Right renal pelvis (tissue), 4 donors: Measurements from ENCODE around the gene TMEM196. TPM values are rescaled to one million over a fixed set of nuclear protein-coding genes. Genes with fewer than 3 reads are reported as not detected.
"Not testable (repeated sequence)": the region's sequence is repeated elsewhere in the genome, so short reads cannot be mapped to it uniquely, and the experiment has no call there.

Experiments used
- DNase-seq, 4 donors: peaks; one replicate each; pipeline ENCODE4 v3.0.0-alpha.2; 2013; ENCODE audit warnings: low read depth in 4 of 4, low spot score in 3 of 4, missing footprints in 1 of 4
- polyA plus RNA-seq, 4 donors: library from polyadenylated mRNA; unstranded; fragments of 120-200 nt; gene quantifications; one replicate each; pipeline ENCODE4 v1.2.1, GENCODE V29; 2013; ENCODE audit not compliant: insufficient read length in 4 of 4

The TMEM196 gene
- polyA plus RNA-seq, 4 donors: 0.03 TPM; not detected in 3

- DNase-seq: peak; percentile 96 to 98 (median 97)
These were observed 64.8 kb downstream of the TMEM196 start, which contains the start of gene POLR1F for GRCh38 chr7:19708397-19709248. Gene POLR1F, minus strand, starts transcription at chr7:19709037. Its CDS starts 21 bp downstream, at chr7:19709016.

GRCh38 chr7:19707240-19707639 is 66.2 kb downstream of the TMEM196 start:
- DNase-seq: no peak

- DNase-seq: no peak
These were observed 67.8 kb downstream of the TMEM196 start for GRCh38 chr7:19705663-19706062.

- no peak for DNase-seq
These were observed 71.9 kb downstream of the TMEM196 start for GRCh38 chr7:19701471-19701870.

- no peak for DNase-seq
These were observed 72.5 kb downstream of the TMEM196 start for GRCh38 chr7:19700936-19701335.

- no peak for DNase-seq
These were observed 75.1 kb downstream of the TMEM196 start for GRCh38 chr7:19698331-19698730.

- DNase-seq: no peak
These were observed 76.5 kb downstream of the TMEM196 start for GRCh38 chr7:19696926-19697325.

- no peak for DNase-seq
These were observed 81.1 kb downstream of the TMEM196 start for GRCh38 chr7:19692111-19692828.

- DNase-seq: no peak
These were observed 82.7 kb downstream of the TMEM196 start for GRCh38 chr7:19690736-19691135.

- DNase-seq: not testable (repeated sequence)
These were observed 84.3 kb downstream of the TMEM196 start for GRCh38 chr7:19689130-19689529.

GRCh38 chr7:19681596-19681995 is 91.8 kb downstream of the TMEM196 start:
- DNase-seq: no peak

- DNase-seq: no peak
These were observed 96.2 kb downstream of the TMEM196 start for GRCh38 chr7:19677180-19677579.

GRCh38 chr7:19675816-19676215 is 97.6 kb downstream of the TMEM196 start:
- DNase-seq: no peak

- no peak for DNase-seq
These were observed 99.0 kb downstream of the TMEM196 start for GRCh38 chr7:19674266-19674960.

GRCh38 chr7:19670806-19671205 is 102.6 kb downstream of the TMEM196 start:
- DNase-seq: no peak

Other genes starting within 250 kb of the TMEM196 start
- 10 to 100 TPM; 19.8 to 25.8 (median 24.2) TPM for gene POLR1F, start 64.6 kb downstream of the TMEM196 start, polyA plus RNA-seq